ENCODE results near the gene MBTD1.

Gene MBTD1

DNA sequence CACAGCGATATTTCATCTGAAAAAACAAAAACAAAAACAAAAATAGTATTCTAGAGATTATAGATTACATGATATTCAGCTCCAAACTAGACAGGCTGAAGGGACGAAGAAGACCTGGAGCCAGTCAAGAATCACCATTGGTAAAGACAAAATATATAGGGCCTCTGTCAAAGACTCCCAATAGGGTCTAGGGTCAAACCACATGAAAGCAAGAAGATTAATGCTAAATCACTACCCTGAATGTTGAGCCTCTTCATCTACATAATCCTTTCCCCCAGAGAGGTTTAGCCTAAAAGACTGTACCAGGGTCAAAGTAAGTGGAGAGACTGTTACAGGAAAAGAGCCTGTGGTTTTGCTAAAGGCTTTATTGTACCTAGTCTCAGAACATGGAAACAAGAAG, 117.3 kb downstream of the MBTD1 start:
- no peak for DNase-seq

DNA sequence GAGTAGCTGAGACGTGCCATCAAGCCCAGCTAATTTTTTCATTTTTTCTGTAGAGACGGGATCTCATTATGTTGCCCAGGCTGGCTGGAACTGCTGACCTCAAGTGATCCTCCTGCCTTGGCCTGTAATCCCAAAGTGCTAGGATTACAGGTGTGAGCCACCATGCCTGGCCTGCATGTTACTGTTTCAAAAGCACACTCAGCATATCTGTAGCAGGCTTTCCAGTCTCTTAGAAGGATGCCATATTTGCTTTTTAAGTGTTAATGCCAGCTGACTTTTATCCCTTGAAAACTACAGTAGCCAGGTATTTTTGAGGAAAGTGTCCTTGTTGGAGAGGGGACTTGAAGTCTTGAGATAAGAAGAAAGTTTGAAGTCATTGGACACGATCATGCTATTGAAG, 123.9 kb downstream of the MBTD1 start:
- no peak for DNase-seq

DNA sequence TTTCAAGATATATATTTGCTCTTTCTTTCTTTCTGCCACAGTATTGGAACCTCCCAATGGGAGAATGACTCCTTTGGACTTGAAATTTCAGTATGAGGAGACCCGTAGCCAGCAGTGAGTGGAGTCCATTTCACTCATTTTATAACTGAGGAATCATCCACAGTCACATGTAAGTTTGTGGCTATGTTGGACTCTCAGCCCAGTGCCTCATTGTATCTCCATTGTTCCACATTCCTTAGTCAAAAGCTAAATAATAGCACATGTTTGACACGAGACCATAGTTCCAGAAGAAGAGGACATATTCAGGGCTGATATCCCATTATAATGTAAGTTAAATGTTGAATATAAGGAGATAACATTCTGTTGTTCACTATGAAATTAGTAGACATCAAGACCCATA, 126.5 kb downstream of the MBTD1 start:
- DNase-seq: no peak

DNA sequence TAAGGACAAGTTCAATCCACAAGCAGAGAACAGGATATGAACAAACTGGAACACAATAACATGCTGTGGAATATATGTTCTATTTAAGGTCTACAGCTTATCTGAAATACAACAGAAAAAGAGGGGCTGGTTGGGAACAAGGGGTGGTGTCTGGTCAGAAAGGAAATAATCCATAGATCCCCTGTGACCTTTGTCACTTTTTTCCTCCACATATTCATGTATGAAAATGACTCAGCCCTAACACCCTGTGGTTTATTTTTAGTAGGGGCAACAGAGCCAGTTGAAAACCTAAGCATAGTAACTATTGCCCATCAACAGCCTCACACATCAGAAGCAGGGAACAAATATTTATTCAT, 126.9 kb downstream of the MBTD1 start:
- DNase-seq: no peak

DNA sequence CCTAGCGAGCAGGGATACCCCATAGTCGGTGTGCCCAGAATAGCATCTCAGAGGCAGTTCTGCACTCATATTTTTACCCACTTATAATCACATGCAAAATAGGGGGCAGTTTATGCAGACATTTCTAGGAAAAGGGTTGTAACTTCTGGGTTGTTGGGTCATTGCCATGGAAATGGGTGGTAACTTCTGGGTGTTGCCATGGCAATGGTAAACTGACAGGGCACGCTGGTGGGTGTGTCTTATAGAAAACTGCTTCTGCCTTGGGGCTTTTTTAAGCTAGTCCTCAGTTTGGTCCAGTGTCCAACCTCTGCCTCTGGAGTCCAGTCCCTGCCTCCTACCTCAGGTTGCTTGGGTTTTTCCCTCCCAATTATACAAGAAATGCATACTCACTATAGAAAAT, 131.8 kb downstream of the MBTD1 start:
- no peak for DNase-seq

Measured in KG1 (cell line).